Esophagus muscularis mucosa (tissue), 4 donors: ENCODE data around the gene ATP1A1.

Experiments
- EP300 ChIP-seq: sonication (generic); formaldehyde crosslinking; IDR thresholded peaks from one replicate; pipeline ENCODE4 v1.6.1; 2017; ENCODE audit warnings: antibody characterized with exemption
- POLR2A ChIP-seq: fragments of 450-650 bp; IDR thresholded peaks from one replicate; pipeline ENCODE4 v1.6.1; 2017; ENCODE audit warnings: antibody characterized with exemption, moderate library complexity, mild to moderate bottlenecking, low read depth
- POLR2AphosphoS5 ChIP-seq, 2 donors: sonication (generic); formaldehyde crosslinking; IDR thresholded peaks; one replicate each; pipeline ENCODE4 v1.6.1; 2017; ENCODE audit warnings: antibody characterized with exemption in 2 of 2
- TF ChIP-seq, protein P1 (sequence below), 3 experiments: fragments of 200-600 bp in 2 of 3; fragments of 450-650 bp in 1 of 3; sonication (generic) in 2 of 3; IDR thresholded peaks; one replicate each; pipeline ENCODE4 v1.5.1; 2017 to 2019; ENCODE audit warnings: antibody characterized with exemption in 3 of 3, mild to moderate bottlenecking in 2 of 3, moderate library complexity in 1 of 3

DNA sequence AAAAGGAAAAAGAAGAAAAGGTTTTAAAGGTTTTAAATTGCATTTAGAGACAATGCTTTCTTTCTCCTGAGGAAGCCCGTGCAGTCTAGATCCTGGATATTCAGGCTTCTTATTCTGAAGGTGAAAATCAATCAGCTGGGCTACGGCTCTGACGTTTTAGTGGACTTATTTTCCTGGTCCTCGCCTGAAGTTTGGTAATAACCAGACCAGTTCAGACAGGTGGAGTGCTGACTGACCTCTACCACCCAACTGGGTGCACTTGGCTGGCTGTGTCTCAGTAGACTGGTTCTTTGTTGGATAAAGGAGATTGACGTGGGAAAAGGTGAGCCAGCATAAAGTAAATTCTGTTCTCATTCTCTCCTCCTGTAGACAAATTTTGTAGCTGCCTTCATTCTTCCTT lies 7.2 kb upstream of the ATP1A1 start:
- TF ChIP-seq, protein P1, sequence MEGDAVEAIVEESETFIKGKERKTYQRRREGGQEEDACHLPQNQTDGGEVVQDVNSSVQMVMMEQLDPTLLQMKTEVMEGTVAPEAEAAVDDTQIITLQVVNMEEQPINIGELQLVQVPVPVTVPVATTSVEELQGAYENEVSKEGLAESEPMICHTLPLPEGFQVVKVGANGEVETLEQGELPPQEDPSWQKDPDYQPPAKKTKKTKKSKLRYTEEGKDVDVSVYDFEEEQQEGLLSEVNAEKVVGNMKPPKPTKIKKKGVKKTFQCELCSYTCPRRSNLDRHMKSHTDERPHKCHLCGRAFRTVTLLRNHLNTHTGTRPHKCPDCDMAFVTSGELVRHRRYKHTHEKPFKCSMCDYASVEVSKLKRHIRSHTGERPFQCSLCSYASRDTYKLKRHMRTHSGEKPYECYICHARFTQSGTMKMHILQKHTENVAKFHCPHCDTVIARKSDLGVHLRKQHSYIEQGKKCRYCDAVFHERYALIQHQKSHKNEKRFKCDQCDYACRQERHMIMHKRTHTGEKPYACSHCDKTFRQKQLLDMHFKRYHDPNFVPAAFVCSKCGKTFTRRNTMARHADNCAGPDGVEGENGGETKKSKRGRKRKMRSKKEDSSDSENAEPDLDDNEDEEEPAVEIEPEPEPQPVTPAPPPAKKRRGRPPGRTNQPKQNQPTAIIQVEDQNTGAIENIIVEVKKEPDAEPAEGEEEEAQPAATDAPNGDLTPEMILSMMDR (IDR thresholded peaks at IDR 0.05), result no peak
- TF ChIP-seq POLR2A (no peak), POLR2AphosphoS5 (IDR thresholded peaks at IDR 0.05) (no peak), EP300 (no peak)
